T-cell (primary cell): Measurements from ENCODE around the gene SLC9A7. TPM values are rescaled to one million over a fixed set of nuclear protein-coding genes. Genes with fewer than 3 reads are reported as not detected.
A peak's percentile ranks its signal among the peaks of the same experiment; 100 is the strongest.

Source experiments
- ATAC-seq, 4 experiments: fragments of 200-7000 bp in 3 of 4; fragments of 150-1000 bp in 1 of 4; cut with Tn5 transposase; replicated peaks in 1 of 4; 1 replicate in 3 of 4; 2 replicates in 1 of 4; pipeline ENCODE4 v1.10.0; 2021; ENCODE audit warnings: moderate library complexity in 3 of 4, mild to moderate bottlenecking in 2 of 4, moderate number of reproducible peaks in 1 of 4
- CTCF ChIA-PET, 2 donors: fragments of 300-600 bp; sonication (Branson Sonifier 250); formaldehyde crosslinking; loops; one replicate each; lab custom pipeline; 2022; ENCODE audit warnings: antibody characterized with exemption in 2 of 2; lab: Charles Lee
- POLR2A ChIA-PET, 2 donors: fragments of 300-600 bp; sonication (Branson Sonifier 250); formaldehyde crosslinking; loops; one replicate each; lab custom pipeline; 2022; ENCODE audit warnings: antibody characterized with exemption in 2 of 2; lab: Charles Lee
- DNase-seq, 35 experiments: peaks; one replicate each; pipeline versions ENCODE4 v3.0.0 to v3.0.0-alpha.2; 2013 to 2023
- H3K27ac ChIP-seq: one replicate; pipeline ENCODE4 v1.5.1; 2013; ENCODE audit warnings: low read length
- H3K27me3 ChIP-seq, 2 experiments: replicated peaks in 1 of 2; 1 replicate in 1 of 2; 2 replicates in 1 of 2; pipeline versions ENCODE4 v1.6.1 to v1.7.0; 2013; ENCODE audit warnings: low read length in 1 of 2, mixed read lengths in 1 of 2; ENCODE audit not compliant: control insufficient read depth in 2 of 2, insufficient read depth in 2 of 2; ENCODE audit errors: extremely low read depth in 1 of 2
- H3K36me3 ChIP-seq, 2 donors: 1 replicate in 1 of 2; 2 replicates in 1 of 2; pipeline versions ENCODE4 v1.6.1 to v1.7.0; 2013; ENCODE audit warnings: low read length in 1 of 2; ENCODE audit not compliant: control insufficient read depth in 2 of 2, insufficient read depth in 1 of 2; ENCODE audit errors: extremely low read depth in 1 of 2
- H3K4me1 ChIP-seq, 2 experiments: 1 replicate in 1 of 2; 2 replicates in 1 of 2; pipeline versions ENCODE4 v1.6.1 to v1.7.0; 2013; ENCODE audit warnings: low read length in 2 of 2, mixed read lengths in 1 of 2; ENCODE audit not compliant: insufficient read depth in 2 of 2, control insufficient read depth in 1 of 2; ENCODE audit errors: extremely low read depth in 1 of 2
- H3K4me3 ChIP-seq, 2 donors: 1 replicate in 1 of 2; 2 replicates in 1 of 2; pipeline versions ENCODE4 v1.5.1 to v1.7.0; 2013; ENCODE audit warnings: mild to moderate bottlenecking in 2 of 2, low read length in 1 of 2, moderate library complexity in 1 of 2; ENCODE audit not compliant: control insufficient read depth in 1 of 2; ENCODE audit errors: extremely low read depth in 1 of 2
- H3K9me3 ChIP-seq: 2 replicates; pipeline ENCODE4 v1.7.0; 2013
- H3K27ac Mint-ChIP-seq, 2 donors: one replicate each; pipeline ENCODE4 v1.8.0; 2020 to 2021; ENCODE audit warnings: mild to moderate bottlenecking in 2 of 2, mixed read lengths in 2 of 2
- H3K27me3 Mint-ChIP-seq, 2 donors: one replicate each; pipeline ENCODE4 v1.8.0; 2021 to 2022; ENCODE audit warnings: mixed read lengths in 2 of 2
- H3K36me3 Mint-ChIP-seq: one replicate; pipeline ENCODE4 v1.8.0; 2021; ENCODE audit warnings: mixed read lengths
- H3K4me1 Mint-ChIP-seq, 3 donors: one replicate each; pipeline ENCODE4 v1.8.0; 2020 to 2022; ENCODE audit warnings: mixed read lengths in 3 of 3, mild to moderate bottlenecking in 1 of 3
- H3K4me3 Mint-ChIP-seq, 3 donors: one replicate each; pipeline ENCODE4 v1.8.0; 2020 to 2022; ENCODE audit warnings: mild to moderate bottlenecking in 3 of 3, mixed read lengths in 3 of 3, moderate library complexity in 3 of 3
- H3K9me3 Mint-ChIP-seq, 3 donors: one replicate each; pipeline ENCODE4 v1.8.0; 2020 to 2022; ENCODE audit warnings: mixed read lengths in 3 of 3
- WGBS: methylation state at CpG from one replicate; pipeline ENCODE4 v1.1.5; 2013; ENCODE audit warnings: missing lambda C conversion rate; ENCODE audit not compliant: insufficient coverage; 5-methylcytosine and 5-hydroxymethylcytosine counted together
- total RNA-seq, 35 experiments: library from RNA in 6 of 35; stranded (reverse) in 6 of 35; fragments of 120-200 nt in 1 of 35; gene quantifications; one replicate each; pipeline versions ENCODE4 v1.2.1 to v1.2.4 and lab custom pipeline; 2013 to 2026

SLC9A7 gene
- total RNA-seq, 5 donors from 2014 or later (not counting 1 experiment from before 2014, with no cell fraction given): 2.3 to 6.3 (median 3.7) TPM

- peaks cover 2 to 27% of the 10 kb centered on the region in 2 experiments for H3K4me1 ChIP-seq
- no peaks in the 10 kb centered on the region for H3K9me3 Mint-ChIP-seq
- no peaks in the 10 kb centered on the region for H3K27me3 ChIP-seq
- peak overlapping the region; percentile 93 for H3K27ac Mint-ChIP-seq
- ChIA-PET POLR2A (no interaction called here), CTCF (interaction anchor here in 1 of 2 donors (0.5 kb wide), 1 partner anchor 704 kb away, joined by 3 read pairs; no protein-coding TSS in a partner anchor)
- H3K27ac ChIP-seq: peak overlapping the region; percentile 66
- no peaks in the 10 kb centered on the region for H3K27me3 Mint-ChIP-seq
- no peaks in the 10 kb centered on the region for H3K36me3 ChIP-seq
- peak overlapping the region; percentile 10 to 18 for H3K4me3 ChIP-seq
- ATAC-seq (peak; percentile 52 to 80 (median 64)), DNase-seq (peak in 31 of 35 experiments; percentile 4 to 59 (median 33))
- peak overlapping the region; percentile 59 to 69 (median 67) for H3K4me3 Mint-ChIP-seq
- no peaks in the 10 kb centered on the region for H3K36me3 Mint-ChIP-seq
- peaks cover 28 to 54% (median 44%) of the 10 kb centered on the region in 3 donors for H3K4me1 Mint-ChIP-seq
- WGBS: no CpG with 5 or more reads among the region's 4 CpGs
- H3K9me3 ChIP-seq: no peaks in the 10 kb centered on the region
These were observed 170.7 kb downstream of the SLC9A7 start for GRCh38 chrX:46588263-46588662.

- DNase-seq (no peak), ATAC-seq (peak in 3 of 4 experiments; percentile 19 to 45 (median 33))
- Histone ChIP-seq H3K9me3 (no peaks in the 10 kb centered on the region), H3K27me3 (no peaks in the 10 kb centered on the region), H3K36me3 (no peaks in the 10 kb centered on the region), H3K4me1 (peaks cover 2 to 27% of the 10 kb centered on the region in 2 experiments), H3K27ac (peak overlapping the region; percentile 66), H3K4me3 (peak overlapping the region in 1 of 2 donors; percentile 10)
- no CpG with 5 or more reads among the region's 5 CpGs for WGBS
- H3K4me1 Mint-ChIP-seq: peaks cover 26 to 54% (median 44%) of the 10 kb centered on the region in 3 donors
- no peaks in the 10 kb centered on the region for H3K9me3 Mint-ChIP-seq
- H3K27me3 Mint-ChIP-seq: no peaks in the 10 kb centered on the region
- H3K27ac Mint-ChIP-seq: peak overlapping the region; percentile 93
- H3K36me3 Mint-ChIP-seq: no peaks in the 10 kb centered on the region
- CTCF ChIA-PET: interaction anchor here (0.5 to 0.7 kb wide), 3 partner anchors 9 to 812 kb away, joined by 3 to 5 read pairs (median 3); no protein-coding TSS in a partner anchor
- peak overlapping the region; percentile 59 to 69 (median 67) for H3K4me3 Mint-ChIP-seq
- POLR2A ChIA-PET: no interaction called here
These were observed 171.2 kb downstream of the SLC9A7 start for GRCh38 chrX:46587753-46588171.

- DNase-seq (no peak), ATAC-seq (no peak)
- no peak overlapping the region for H3K4me3 ChIP-seq
- peak overlapping the region; percentile 2 to 69 (median 50) for H3K4me3 Mint-ChIP-seq
- ChIA-PET CTCF (interaction anchor here in 1 of 2 donors (0.6 to 1.2 kb wide), 3 partner anchors 8 to 813 kb away, joined by 3 to 10 read pairs (median 5); no protein-coding TSS in a partner anchor), POLR2A (no interaction called here)
- no peaks in the 10 kb centered on the region for H3K27me3 ChIP-seq
- H3K9me3 Mint-ChIP-seq: no peaks in the 10 kb centered on the region
- WGBS: no CpG with 5 or more reads among the region's 5 CpGs
- no peaks in the 10 kb centered on the region for H3K27me3 Mint-ChIP-seq
- H3K4me1 ChIP-seq: peaks cover 2 to 27% of the 10 kb centered on the region in 2 experiments
- H3K27ac ChIP-seq: peak overlapping the region; percentile 66
- H3K27ac Mint-ChIP-seq: peak overlapping the region; percentile 93
- H3K9me3 ChIP-seq: no peaks in the 10 kb centered on the region
- no peaks in the 10 kb centered on the region for H3K36me3 Mint-ChIP-seq
- no peaks in the 10 kb centered on the region for H3K36me3 ChIP-seq
- peaks cover 22 to 57% (median 49%) of the 10 kb centered on the region in 3 donors for H3K4me1 Mint-ChIP-seq
These were observed 171.8 kb downstream of the SLC9A7 start for GRCh38 chrX:46587158-46587557.

GRCh38 chrX:46584736-46585135, 174.2 kb downstream of the SLC9A7 start:
- Mint-ChIP-seq H3K9me3 (no peaks in the 10 kb centered on the region), H3K27me3 (peaks cover 0 to 4% of the 10 kb centered on the region in 2 donors), H3K36me3 (no peaks in the 10 kb centered on the region), H3K27ac (no peak overlapping the region), H3K4me1 (peaks cover 21 to 55% (median 39%) of the 10 kb centered on the region in 3 donors), H3K4me3 (no peak overlapping the region)
- DNase-seq (no peak), ATAC-seq (no peak)
- no peak overlapping the region for H3K4me3 ChIP-seq
- H3K27ac ChIP-seq: no peak overlapping the region
- ChIA-PET CTCF (no interaction called here), POLR2A (no interaction called here)
- no CpG with 5 or more reads among the region's 2 CpGs for WGBS
- no peaks in the 10 kb centered on the region for H3K27me3 ChIP-seq
- no peaks in the 10 kb centered on the region for H3K9me3 ChIP-seq
- no peaks in the 10 kb centered on the region for H3K36me3 ChIP-seq
- peaks cover 2 to 23% of the 10 kb centered on the region in 2 experiments for H3K4me1 ChIP-seq

- WGBS: no CpG with 5 or more reads among the region's 1 CpG
- no peaks in the 10 kb centered on the region for H3K9me3 Mint-ChIP-seq
- no peak overlapping the region for H3K4me3 Mint-ChIP-seq
- no peak for ATAC-seq
- Histone ChIP-seq H3K9me3 (no peaks in the 10 kb centered on the region), H3K27me3 (no peaks in the 10 kb centered on the region), H3K27ac (no peak overlapping the region), H3K4me1 (peaks cover 0 to 25% of the 10 kb centered on the region in 2 experiments), H3K4me3 (no peak overlapping the region), H3K36me3 (no peaks in the 10 kb centered on the region)
- peaks cover 0 to 4% of the 10 kb centered on the region in 2 donors for H3K27me3 Mint-ChIP-seq
- ChIA-PET POLR2A (no interaction called here), CTCF (interaction anchor here in 1 of 2 donors (0.7 to 1.5 kb wide), 2 partner anchors 10 to 24 kb away, joined by 3 to 4 read pairs; no protein-coding TSS in a partner anchor)
- no peak for DNase-seq
- H3K36me3 Mint-ChIP-seq: peaks cover 5% of the 10 kb centered on the region
- peak overlapping the region; percentile 39 for H3K27ac Mint-ChIP-seq
- peaks cover 9 to 52% (median 35%) of the 10 kb centered on the region in 3 donors for H3K4me1 Mint-ChIP-seq
These were observed 176.0 kb downstream of the SLC9A7 start for GRCh38 chrX:46582966-46583365.

- no CpG with 5 or more reads among the region's 3 CpGs for WGBS
These were observed 176.6 kb downstream of the SLC9A7 start for GRCh38 chrX:46582325-46582724.

More at GRCh38 chrX:46582325-46582724, 176.6 kb downstream of the SLC9A7 start:
- no peak overlapping the region for H3K4me3 ChIP-seq
- no peaks in the 10 kb centered on the region for H3K9me3 Mint-ChIP-seq
- peaks cover 8% of the 10 kb centered on the region for H3K36me3 Mint-ChIP-seq
- H3K27ac ChIP-seq: no peak overlapping the region
- CTCF ChIA-PET: interaction anchor here in 1 of 2 donors (1.5 kb wide), 1 partner anchor 10 kb away, joined by 4 read pairs; no protein-coding TSS in a partner anchor
- peaks cover 0 to 6% of the 10 kb centered on the region in 2 donors for H3K27me3 Mint-ChIP-seq
- ATAC-seq (no peak), DNase-seq (no peak)
- peak overlapping the region in 1 of 2 donors; percentile 39 for H3K27ac Mint-ChIP-seq
- no peaks in the 10 kb centered on the region for H3K36me3 ChIP-seq
- POLR2A ChIA-PET: no interaction called here
- H3K4me1 Mint-ChIP-seq: peaks cover 6 to 53% (median 34%) of the 10 kb centered on the region in 3 donors
- peaks cover 0 to 27% of the 10 kb centered on the region in 2 experiments for H3K4me1 ChIP-seq
- no peaks in the 10 kb centered on the region for H3K27me3 ChIP-seq
- no peak overlapping the region for H3K4me3 Mint-ChIP-seq
- no peaks in the 10 kb centered on the region for H3K9me3 ChIP-seq
